Inflammatory macrophage treated with lipopolysaccharide for 4 hours (primary cell): Measurements from ENCODE around the gene MUC4.
"Not testable (repeated sequence)": the region's sequence is repeated elsewhere in the genome, so short reads cannot be mapped to it uniquely, and the experiment has no call there.

Source experiments
- DNase-seq: peaks from one replicate; pipeline ENCODE4 v3.0.0-alpha.2; 2020

The MUC4 gene

GRCh38 chr3:195834675-195835583, 23.2 kb upstream of the MUC4 start:
- DNase-seq, result no peak

GRCh38 chr3:195829897-195830254, 18.1 kb upstream of the MUC4 start:
- DNase-seq, result no peak

GRCh38 chr3:195828762-195829161, 17.0 kb upstream of the MUC4 start:
- no peak for DNase-seq

GRCh38 chr3:195825857-195826804, 14.4 kb upstream of the MUC4 start:
- DNase-seq, result no peak

GRCh38 chr3:195825191-195825588, 13.5 kb upstream of the MUC4 start:
- no peak for DNase-seq

GRCh38 chr3:195824425-195825190, 12.9 kb upstream of the MUC4 start:
- not testable (repeated sequence) for DNase-seq

- no peak for DNase-seq
Measured at GRCh38 chr3:195823999-195824398, 12.3 kb upstream of the MUC4 start.

- DNase-seq, result no peak
Measured at GRCh38 chr3:195823280-195823679, 11.6 kb upstream of the MUC4 start.

GRCh38 chr3:195822131-195822696, 10.5 kb upstream of the MUC4 start:
- no peak for DNase-seq

- no peak for DNase-seq
Measured at GRCh38 chr3:195821403-195822130, 9.8 kb upstream of the MUC4 start.

GRCh38 chr3:195820901-195821300, 9.2 kb upstream of the MUC4 start:
- no peak for DNase-seq

- no peak for DNase-seq
Measured at GRCh38 chr3:195820186-195820585, 8.5 kb upstream of the MUC4 start.

GRCh38 chr3:195818301-195818700, 6.6 kb upstream of the MUC4 start:
- no peak for DNase-seq

GRCh38 chr3:195817578-195818135, 5.9 kb upstream of the MUC4 start:
- no peak for DNase-seq

GRCh38 chr3:195816276-195816913, 4.7 kb upstream of the MUC4 start:
- DNase-seq, result not testable (repeated sequence)

GRCh38 chr3:195815169-195815771, 3.5 kb upstream of the MUC4 start:
- DNase-seq, result no peak

- DNase-seq, result no peak
Measured at GRCh38 chr3:195813916-195814640, 2.3 kb upstream of the MUC4 start.

- no peak for DNase-seq
Measured at GRCh38 chr3:195812366-195812765, 637 bp upstream of the MUC4 start.

- DNase-seq, result no peak
Measured at GRCh38 chr3:195810455-195810845, 1.3 kb downstream of the MUC4 start.
